T-helper 22 cell (primary cell): ENCODE measurements around the gene MMP1.
"Not testable (repeated sequence)": the region's sequence is repeated elsewhere in the genome, so short reads cannot be mapped to it uniquely, and the experiment has no call there.

ENCODE experiments used
- DNase-seq: peaks from one replicate; pipeline ENCODE4 v3.0.0-alpha.2; 2020; ENCODE audit warnings: low read depth

The MMP1 gene

DNA sequence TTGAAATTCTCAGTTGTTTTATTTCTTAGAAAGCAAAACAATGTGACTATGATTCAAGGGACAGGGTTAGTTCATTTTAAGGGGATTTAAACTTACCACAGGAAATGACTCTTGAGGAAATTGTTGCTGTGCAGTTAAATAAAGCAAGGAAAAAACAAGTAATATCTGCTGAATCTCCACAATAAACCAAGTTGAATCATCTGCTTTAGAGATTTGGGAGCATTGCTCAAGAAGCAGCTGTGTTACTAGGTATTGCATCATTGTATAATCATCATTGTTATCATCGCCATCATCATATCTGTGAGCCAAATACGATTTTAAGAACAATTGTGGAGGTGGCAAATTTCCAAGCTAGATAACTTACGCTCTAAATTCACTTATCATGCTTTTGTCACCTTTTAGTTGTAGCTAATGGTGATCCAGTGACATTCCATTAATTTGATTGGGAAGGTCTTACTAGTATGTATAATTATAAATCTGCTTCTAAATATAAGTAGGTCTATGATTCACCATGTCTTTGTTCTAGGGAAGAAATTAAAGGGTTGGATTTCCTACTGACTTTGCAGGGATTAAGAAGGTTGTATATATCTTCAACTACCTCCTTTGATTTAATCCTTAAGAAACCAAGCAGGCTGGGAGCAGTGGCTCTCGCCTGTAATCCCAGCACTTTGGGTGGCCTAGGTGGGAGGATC lies 37.5 kb downstream of the MMP1 start:
- DNase-seq = no peak

DNA sequence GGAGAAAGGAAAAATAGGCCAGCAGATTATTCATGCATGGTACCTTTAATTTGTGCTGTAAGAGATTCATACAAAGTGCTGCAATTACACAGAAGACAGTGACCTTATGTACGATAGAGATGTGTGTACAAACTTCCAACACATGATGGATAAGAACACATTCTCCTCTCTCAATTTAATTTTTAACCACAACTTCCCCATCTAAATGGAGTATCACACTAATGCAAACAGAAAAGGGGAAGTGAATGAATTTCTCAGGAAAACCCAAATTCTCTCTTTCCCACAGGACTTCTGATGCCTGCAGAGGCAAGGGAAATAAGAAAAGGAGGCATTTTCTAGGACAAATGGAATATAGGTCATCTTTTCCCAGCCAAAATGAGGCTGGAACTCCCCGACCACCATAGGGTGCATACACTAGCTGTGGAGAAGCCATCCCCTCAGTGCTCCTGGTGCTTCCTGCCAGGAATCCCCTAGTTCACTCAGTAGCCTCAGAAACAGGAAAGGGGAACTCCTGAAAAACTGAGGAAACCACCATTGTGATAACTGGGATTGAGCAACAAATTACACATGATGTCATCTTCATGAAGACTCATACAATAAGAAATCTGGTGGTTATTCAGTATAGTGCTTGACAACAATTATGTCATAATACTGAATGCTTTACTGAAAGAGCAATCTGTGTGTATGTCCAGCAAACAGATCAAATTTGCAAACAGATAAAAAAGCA lies 40.0 kb downstream of the MMP1 start:
- no peak for DNase-seq

DNA sequence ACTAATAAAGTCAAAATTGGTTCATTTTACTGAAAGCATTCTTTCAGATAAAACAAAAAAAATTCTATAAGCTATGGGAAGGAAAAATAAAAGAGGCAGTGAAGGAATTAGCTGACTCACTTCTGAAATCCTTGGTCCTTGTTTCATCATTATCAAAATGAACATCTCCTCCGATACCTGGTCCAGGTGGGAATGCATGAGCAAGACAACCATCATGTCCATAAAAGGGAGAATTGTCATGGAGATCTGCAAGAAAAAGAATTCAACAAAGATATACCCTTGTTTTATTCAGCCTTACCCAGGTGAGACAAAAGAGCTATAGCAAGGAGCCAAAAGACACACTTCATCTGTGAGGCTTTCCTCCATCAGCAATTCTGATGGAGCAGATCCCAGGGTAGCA lies 44.7 kb downstream of the MMP1 start:
- DNase-seq = no peak

DNA sequence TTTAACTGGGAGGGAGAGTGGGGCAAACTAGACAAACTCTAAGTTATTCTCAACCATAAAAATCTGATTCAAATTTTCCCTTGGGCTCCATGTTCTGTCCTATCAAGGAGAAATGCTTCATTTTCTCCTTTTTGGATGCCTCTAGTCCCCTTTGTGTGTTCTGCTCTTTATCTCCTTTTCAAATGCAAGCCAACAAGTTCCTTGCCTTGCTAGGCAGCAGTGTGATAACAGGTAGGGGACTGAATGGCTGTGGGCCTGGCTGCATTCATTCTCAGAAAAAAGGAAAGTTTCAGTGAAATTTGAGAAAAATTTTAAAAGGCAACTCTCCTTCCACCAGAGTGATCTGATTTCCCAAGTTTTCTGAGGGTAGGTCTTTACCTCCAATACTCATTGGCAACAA lies 46.3 kb downstream of the MMP1 start:
- DNase-seq = no peak

DNA sequence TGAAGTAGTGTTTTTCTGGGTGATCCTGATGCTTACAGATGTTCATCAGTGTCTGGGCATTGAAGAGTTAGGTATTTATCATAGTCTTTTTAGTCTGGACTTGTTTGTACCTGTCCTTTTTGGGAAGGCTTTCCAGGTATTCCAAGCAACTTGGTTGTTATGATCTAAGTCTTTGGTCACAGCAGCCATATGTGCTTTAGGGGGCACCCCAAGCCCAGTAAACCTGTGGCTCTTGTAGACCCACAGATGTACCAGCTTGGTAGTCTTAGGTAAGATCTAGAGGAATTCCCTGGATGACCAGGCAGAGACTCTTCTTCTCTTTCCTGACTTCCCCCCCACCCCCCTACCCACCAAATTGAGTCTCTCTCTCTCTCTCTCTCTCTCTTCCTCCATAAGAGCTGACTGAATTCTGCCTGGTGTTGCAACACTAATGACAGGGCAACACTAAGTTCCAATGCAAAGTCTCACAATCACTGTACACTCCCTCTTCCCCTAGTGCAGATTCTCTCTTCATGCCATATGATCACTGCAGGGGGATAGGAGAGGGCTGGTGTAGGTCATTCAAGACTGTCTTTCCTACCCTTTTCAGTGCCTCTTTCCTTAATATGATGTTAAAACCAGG lies 48.7 kb downstream of the MMP1 start:
- DNase-seq = no peak

DNA sequence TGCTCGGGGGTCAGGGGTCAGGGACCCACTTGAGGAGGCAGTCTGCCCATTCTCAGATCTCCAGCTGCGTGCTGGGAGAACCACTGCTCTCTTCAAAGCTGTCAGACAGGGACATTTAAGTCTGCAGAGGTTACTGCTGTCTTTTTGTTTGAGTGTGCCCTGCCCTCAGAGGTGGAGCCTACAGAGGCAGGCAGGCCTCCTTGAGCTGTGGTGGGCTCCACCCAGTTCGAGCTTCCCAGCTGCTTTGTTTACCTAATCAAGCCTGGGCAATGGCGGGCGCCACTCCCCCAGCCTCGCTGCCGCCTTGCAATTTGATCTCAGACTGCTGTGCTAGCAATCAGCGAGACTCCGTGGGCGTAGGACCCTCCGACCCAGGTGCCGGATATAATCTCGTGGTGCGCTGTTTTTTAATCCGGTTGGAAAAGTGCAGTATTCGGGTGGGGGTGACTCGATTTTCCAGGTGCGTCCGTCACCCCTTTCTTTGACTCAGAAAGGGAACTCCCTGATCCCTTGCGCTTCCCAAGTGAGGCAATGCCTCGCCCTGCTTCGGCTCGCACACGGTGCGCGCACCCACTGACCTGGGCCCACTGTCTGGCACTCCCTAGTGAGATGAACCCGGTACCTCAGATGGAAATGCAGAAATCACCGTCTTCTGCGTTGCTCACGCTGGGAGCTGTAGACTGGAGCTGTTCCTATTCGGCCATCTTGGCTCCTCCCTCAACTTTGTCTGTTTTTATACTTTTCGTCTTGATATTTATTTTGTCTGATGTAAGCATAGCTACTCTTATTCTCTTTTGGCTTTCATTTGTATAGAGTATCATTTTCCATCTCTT lies 51.0 kb downstream of the MMP1 start:
- not testable (repeated sequence) for DNase-seq
